Erythroblast (primary cell): ENCODE measurements around the gene PLEKHG2.

Source experiments
- GATA1 ChIP-seq: IDR thresholded peaks from 2 replicates; pipeline ENCODE4 v1.6.1; 2011; ENCODE audit warnings: low read depth, mild to moderate bottlenecking, control low read depth, low read length, moderate library complexity
- POLR2A ChIP-seq: IDR thresholded peaks from 2 replicates; pipeline ENCODE4 v1.6.1; 2011; ENCODE audit warnings: mild to moderate bottlenecking, low read length

- TF ChIP-seq POLR2A (peak; percentile 95), GATA1 (no peak)
Observed at GRCh38 chr19:39409208-39410016, 3.1 kb upstream of the PLEKHG2 start.
